ENCODE data around the gene IFT81.

GRCh38 chr12:110117956-110118685 lies 6.0 kb upstream of the IFT81 start:
- TF ChIP-seq JUNB (CRISPR knock-in tag; IDR thresholded peaks at IDR 0.05; ENCODE audit: borderline replicate concordance) (no peak), XBP1 (CRISPR knock-in tag; IDR thresholded peaks at IDR 0.05) (no peak), FOSL1 (CRISPR knock-in tag; IDR thresholded peaks at IDR 0.05; ENCODE audit: borderline replicate concordance) (no peak), POLR2A (IDR thresholded peaks at IDR 0.05; ENCODE audit: insufficient read depth in 1 of 2, low read depth in 2 of 2, low read length in 2 of 2) (no peak), ZBTB44 (CRISPR knock-in tag; IDR thresholded peaks at IDR 0.05) (no peak), CTCF (CRISPR knock-in tag; IDR thresholded peaks at IDR 0.05) (no peak), MYC (CRISPR knock-in tag; IDR thresholded peaks at IDR 0.05; ENCODE audit: borderline replicate concordance) (no peak), EZH2 (conservative IDR thresholded peaks at IDR 0.05; ENCODE audit: low read depth, low read length) (no peak), KDM4B (CRISPR knock-in tag; IDR thresholded peaks at IDR 0.05) (no peak), ESRRA (CRISPR knock-in tag; IDR thresholded peaks at IDR 0.05; ENCODE audit: low read depth) (no peak), PREB (CRISPR knock-in tag; IDR thresholded peaks at IDR 0.05) (no peak), ZNF484 (CRISPR knock-in tag; IDR thresholded peaks at IDR 0.05; ENCODE audit: borderline replicate concordance, low read depth) (no peak)
- TF ChIP-seq, protein P1, sequence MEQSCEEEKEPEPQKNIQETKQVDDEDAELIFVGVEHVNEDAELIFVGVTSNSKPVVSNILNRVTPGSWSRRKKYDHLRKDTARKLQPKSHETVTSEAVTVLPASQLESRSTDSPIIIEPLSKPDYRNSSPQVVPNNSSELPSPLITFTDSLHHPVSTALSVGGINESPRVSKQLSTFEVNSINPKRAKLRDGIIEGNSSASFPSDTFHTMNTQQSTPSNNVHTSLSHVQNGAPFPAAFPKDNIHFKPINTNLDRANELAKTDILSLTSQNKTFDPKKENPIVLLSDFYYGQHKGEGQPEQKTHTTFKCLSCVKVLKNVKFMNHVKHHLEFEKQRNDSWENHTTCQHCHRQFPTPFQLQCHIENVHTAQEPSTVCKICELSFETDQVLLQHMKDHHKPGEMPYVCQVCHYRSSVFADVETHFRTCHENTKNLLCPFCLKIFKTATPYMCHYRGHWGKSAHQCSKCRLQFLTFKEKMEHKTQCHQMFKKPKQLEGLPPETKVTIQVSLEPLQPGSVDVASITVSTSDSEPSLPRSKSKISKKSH (CRISPR knock-in tag; IDR thresholded peaks at IDR 0.05; ENCODE audit: borderline replicate concordance), result no peak

Measured in HepG2 (cell line).